Prostate gland (tissue), 2 donors: ENCODE results near the gene HDAC8.
"Not testable (repeated sequence)": the region's sequence is repeated elsewhere in the genome, so short reads cannot be mapped to it uniquely, and the experiment has no call there.

Source experiments
- CTCF ChIP-seq, 4 experiments: fragments of 200-600 bp in 2 of 4; fragments of 450-650 bp in 2 of 4; sonication (generic) in 2 of 4; IDR thresholded peaks; 1 replicate in 3 of 4; 2 replicates in 1 of 4; pipeline ENCODE4 v1.5.1; 2016 to 2019; ENCODE audit warnings: antibody characterized with exemption in 4 of 4, mild to moderate bottlenecking in 2 of 4, moderate library complexity in 2 of 4
- POLR2A ChIP-seq: fragments of 450-650 bp; IDR thresholded peaks from one replicate; pipeline ENCODE4 v1.6.1; 2016; ENCODE audit warnings: antibody characterized with exemption, mild to moderate bottlenecking
- POLR2AphosphoS5 ChIP-seq: sonication (generic); formaldehyde crosslinking; IDR thresholded peaks from one replicate; pipeline ENCODE4 v1.6.1; 2017; ENCODE audit warnings: antibody characterized with exemption

- not testable (repeated sequence) for TF ChIP-seq CTCF (IDR thresholded peaks at IDR 0.05); POLR2A; POLR2AphosphoS5
These were observed 18.4 kb upstream of the HDAC8 start for GRCh38 chrX:72591038-72591437.
